GM12874 (cell line): ENCODE measurements around the gene IFNLR1.
A peak's percentile ranks its signal among the peaks of the same experiment; 100 is the strongest.

Experiments
- TF ChIP-seq, protein P1 (sequence below): IDR thresholded peaks from 2 replicates; pipeline ENCODE4 v1.5.1; 2011; ENCODE audit warnings: low read depth, mild to moderate bottlenecking, control low read depth, low read length, moderate library complexity; ENCODE audit not compliant: insufficient read depth

Gene IFNLR1

DNA sequence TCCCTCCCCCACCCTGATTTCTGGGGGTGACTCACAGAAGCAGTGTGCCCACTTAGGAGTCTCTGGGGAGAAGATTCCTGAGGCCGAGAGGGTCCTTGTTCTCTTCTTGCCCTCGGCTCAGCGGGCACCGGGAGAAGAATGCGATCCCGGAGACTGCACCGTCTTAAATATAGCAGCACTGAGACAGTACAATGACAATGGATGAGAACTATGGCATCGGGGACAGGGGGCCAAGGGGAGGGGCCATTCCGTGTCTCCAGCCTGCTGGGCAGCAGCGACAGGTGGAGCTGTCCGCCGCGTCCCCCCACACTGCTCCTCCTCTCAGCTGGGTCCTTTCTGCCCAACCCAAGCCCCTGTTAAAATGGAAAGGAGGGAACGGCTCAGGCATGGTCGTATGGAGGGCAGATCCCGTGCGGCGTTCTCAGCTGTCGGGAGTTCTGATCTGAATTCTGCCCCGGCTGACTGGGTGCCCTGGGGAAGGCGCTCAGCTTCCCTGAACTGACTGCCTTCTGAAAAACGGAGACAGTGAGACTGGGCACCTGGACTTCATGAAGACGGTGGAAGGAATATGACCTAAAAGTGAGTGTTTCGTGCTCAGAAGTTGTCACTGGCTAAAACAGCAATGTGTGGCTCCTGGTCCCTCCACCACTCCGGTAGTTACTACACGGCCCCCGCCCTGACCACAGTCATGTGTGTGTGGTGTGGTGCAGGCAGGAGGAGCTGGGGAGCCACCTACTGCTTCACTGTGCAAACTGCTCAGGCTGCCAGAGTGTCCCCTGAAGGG is 74.9 kb downstream of the IFNLR1 start, which contains the start of gene MYOM3:
Gene MYOM3, minus strand, starts transcription at position 140 of the 784 bp plus-strand sequence. CDS start 3,499 bp downstream, outside the sequence.
- TF ChIP-seq, protein P1, sequence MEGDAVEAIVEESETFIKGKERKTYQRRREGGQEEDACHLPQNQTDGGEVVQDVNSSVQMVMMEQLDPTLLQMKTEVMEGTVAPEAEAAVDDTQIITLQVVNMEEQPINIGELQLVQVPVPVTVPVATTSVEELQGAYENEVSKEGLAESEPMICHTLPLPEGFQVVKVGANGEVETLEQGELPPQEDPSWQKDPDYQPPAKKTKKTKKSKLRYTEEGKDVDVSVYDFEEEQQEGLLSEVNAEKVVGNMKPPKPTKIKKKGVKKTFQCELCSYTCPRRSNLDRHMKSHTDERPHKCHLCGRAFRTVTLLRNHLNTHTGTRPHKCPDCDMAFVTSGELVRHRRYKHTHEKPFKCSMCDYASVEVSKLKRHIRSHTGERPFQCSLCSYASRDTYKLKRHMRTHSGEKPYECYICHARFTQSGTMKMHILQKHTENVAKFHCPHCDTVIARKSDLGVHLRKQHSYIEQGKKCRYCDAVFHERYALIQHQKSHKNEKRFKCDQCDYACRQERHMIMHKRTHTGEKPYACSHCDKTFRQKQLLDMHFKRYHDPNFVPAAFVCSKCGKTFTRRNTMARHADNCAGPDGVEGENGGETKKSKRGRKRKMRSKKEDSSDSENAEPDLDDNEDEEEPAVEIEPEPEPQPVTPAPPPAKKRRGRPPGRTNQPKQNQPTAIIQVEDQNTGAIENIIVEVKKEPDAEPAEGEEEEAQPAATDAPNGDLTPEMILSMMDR, result peak; percentile 42

DNA sequence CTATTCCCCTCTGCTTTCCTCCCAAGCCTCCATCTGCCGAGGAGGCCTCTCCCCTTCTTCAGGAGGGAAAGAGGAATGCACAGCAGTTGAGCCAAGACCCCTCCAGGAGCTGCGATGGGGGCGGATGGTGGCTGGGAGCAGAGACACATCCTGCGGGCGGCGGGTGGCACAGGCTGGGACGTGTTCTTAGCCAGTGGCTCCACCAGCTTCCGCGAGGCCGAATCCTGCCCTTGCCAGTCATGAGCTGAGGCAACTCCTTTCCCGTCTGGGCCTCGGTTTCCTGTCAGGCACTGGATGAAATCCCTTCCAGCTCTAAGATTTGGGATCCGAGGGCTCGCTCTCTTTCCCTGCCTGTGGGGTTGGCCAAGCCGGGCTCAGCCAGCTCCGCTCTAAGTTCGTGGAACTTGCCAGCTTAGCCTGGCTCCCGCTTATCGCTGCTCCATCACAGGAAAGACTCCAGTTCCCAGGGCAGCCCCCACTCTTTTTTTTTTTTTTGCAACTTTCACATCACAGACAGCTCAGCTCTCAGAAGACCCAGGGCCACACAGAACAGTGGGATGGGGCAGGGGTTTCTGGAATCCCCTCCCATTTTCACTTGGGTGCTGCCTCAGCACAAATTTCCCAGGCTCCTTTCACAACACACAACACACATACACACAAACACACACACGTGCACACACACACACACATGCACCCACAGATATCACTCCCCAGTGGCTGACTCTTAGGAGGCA is 75.7 kb downstream of the IFNLR1 start:
- TF ChIP-seq, protein P1, result no peak

DNA sequence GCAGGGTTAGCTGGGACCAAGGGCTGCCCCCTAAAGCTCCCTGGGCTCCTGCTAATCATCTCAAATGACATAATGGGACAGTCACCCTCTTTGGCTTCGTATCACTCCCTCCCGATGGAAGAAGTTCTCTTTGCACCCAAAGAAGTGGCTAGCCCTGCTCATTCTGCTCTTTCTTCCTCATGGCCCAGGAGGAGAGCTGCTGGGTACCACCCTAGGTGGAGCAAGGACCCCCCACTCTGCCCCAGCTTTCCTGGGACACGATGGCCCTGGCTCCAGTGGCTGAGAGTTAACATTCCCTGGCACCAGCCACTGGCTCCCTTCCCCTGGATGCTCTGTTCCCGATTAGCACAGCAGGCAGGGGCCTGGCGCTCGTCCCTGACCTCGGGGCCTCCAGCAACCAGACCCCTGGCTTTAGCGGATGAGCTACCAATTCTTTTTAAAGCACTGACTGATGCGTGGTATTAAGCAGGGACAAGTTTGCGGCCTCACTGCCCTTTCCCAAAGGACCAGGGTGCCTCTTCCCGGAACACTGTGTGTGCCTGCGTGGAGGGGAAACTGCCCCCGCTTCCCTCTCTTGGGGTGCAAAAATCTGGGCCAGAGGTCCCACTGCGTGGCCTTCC is 76.3 kb downstream of the IFNLR1 start:
- TF ChIP-seq, protein P1, result no peak

DNA sequence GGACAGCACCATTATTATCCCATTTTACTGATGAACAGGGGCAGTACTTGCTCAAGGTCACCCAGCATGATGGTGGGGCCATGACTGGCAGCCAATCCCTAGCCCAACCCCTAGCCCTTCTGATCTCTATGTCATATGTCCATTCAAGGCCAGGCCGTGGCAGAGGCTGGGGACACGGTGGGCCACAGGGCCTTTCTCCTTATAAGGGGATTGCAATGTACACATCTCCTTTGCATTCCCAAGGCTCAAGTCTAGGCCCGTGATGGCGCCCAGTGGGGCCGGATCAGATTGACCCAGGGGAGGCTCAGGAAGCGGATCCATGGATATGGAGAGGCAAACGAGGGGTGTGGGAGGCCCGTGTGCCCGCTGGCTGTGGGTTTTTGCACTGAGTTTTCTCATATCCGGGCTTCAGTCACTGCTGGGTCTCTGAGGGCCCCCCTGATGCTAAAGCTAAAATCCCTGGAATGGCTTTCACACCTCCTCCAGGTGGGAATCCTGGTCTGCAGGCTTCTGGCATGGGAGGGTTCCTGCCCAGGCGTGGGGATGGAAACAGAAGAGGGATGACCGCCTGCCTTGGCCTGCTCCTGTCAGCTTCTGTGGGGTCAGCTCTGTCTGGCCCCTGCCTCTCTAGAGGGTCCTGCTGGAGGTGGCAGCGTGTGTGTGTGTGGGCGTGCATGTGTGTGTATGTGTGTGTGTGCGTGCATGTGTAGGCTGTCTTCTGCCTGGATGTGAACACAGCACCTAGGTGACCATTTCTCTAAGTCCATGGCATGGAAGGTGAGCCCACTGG is 77.2 kb downstream of the IFNLR1 start:
- TF ChIP-seq, protein P1, result no peak

DNA sequence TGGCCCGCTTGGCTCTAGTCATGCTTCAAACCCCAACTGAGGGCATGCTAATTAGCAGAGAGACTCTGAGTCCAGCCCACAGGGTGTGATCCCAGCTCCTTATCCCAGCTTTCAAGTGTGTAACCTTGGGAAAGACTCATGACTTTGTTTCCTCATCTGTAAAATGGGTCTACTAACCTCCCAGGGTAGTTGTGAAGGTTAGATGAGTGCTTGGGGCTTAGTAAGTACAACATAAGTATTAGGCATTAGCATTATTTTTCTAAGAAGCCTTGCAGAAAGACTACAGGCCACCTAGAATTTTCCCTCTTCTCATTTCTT is 78.0 kb downstream of the IFNLR1 start:
- TF ChIP-seq, protein P1, result no peak

DNA sequence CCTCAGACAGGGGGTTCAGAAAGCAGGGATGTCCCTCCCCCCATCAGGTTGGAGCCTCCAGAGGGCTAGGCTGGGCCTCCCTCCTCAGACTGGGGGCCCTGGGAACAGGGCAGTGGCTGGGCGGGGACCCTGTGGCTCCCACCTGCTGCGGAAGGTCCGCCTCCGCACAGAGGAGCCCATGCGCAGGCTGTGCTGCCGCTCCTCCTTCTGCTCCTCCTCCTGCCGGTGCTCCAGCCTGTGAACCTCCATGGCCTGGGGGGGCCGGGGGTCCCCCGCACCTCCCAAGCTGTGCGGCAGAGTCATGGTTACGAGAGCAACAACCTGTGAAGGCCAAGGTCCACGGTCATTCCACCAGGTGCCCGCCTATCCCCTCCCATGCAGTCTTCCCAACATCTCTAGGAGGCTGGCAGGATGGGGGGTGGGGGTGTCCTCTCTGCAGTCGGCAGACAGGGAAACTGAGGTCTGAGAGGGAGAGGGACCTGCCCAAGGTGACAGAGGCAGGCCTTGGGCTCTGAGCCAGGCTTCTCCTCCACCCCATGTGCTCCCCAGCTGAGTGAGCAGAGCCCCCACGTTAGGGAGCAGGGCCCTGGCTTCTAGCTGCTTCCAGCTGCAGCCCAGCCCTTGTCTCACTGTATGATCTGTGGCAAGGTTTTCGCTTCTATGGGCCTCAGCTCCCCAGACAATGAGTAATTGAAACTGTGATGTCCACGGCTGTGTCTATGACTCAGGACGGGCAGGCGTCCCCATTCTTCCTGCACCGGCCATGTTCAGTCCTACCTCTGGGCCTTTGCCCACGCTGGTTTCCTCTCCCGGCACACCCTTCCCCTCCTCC is 78.5 kb downstream of the IFNLR1 start:
- TF ChIP-seq, protein P1, result no peak
